ENCODE measurements around the gene ATXN7.

ATXN7 gene, protein sequence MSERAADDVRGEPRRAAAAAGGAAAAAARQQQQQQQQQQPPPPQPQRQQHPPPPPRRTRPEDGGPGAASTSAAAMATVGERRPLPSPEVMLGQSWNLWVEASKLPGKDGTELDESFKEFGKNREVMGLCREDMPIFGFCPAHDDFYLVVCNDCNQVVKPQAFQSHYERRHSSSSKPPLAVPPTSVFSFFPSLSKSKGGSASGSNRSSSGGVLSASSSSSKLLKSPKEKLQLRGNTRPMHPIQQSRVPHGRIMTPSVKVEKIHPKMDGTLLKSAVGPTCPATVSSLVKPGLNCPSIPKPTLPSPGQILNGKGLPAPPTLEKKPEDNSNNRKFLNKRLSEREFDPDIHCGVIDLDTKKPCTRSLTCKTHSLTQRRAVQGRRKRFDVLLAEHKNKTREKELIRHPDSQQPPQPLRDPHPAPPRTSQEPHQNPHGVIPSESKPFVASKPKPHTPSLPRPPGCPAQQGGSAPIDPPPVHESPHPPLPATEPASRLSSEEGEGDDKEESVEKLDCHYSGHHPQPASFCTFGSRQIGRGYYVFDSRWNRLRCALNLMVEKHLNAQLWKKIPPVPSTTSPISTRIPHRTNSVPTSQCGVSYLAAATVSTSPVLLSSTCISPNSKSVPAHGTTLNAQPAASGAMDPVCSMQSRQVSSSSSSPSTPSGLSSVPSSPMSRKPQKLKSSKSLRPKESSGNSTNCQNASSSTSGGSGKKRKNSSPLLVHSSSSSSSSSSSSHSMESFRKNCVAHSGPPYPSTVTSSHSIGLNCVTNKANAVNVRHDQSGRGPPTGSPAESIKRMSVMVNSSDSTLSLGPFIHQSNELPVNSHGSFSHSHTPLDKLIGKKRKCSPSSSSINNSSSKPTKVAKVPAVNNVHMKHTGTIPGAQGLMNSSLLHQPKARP

DNA sequence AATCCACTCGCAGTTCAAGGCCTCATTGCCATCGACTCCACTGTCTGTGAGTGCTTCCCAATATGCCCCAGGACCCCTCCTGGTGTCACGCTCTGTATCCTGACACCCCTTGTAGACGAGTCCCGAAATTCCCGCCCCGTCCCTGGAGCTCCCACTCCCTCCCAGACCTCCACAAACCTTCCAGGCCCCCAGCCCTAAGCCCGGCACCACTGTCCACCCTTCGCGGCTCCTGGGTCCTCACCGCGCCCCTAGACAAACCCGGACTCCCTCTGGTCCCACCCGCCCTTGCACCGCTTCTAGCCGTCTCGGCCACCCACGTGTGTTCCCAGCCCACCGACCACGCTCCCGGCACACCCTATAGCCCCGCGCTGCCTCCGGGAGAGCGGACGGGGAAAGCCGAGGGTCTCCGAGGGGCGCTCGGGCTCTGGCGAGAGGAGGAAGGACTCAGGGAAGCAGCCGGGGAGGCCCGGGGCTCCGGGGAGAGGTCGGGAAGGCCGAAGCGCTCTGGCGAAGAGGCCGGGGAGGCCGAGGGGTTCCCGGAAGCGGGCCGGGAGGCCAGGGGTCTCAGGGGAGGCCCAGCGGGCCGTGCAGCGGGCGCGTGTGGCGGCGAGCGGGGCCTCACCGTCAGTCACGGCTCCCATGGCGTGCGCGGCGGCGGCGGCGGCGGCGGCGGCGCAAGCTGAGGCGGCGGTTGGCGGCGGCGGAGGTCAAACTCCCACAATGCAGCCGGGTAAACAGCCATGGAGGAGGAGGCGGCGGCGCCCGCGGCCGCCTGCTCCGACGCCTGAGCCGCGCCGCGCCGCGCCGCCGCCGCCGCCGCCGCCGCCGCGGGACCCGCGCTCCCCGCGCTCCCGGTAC lies at the start of gene ATXN7, which contains the start of gene THOC7:
Gene ATXN7, plus strand, starts transcription at position 718 of the 858 bp plus-strand sequence. CDS start 48,732 bp downstream, outside the sequence.
Gene THOC7, minus strand, starts transcription at position 656 of the 858 bp plus-strand sequence. Its CDS starts 15 bp downstream, at position 641.
- peak in 3 of 4 experiments; percentile 44 to 62 (median 45) for DNase-seq (ENCODE audit: low read depth in 4 of 4, low spot score in 1 of 4)

DNA sequence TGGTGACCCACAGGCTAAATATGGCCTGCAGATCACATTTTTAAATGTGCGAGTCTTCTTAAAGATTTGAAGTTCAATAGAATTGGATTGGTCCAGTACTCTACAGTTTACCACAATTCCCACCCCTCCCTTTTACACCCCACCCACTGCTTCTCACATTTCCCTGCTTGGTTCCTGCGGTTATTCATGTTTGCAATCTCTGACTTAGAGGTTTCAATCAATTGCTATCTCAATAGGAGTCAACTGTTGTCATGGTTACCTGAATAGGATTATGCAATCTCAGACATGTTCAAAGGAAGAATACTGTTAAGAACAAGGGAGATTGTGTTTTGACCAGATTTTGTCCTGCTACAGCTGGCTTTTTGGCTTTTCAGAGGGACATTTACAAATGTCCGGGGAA lies 49.4 kb upstream of the ATXN7 start:
- no peak for DNase-seq (ENCODE audit: low read depth in 4 of 4, low spot score in 1 of 4)

DNA sequence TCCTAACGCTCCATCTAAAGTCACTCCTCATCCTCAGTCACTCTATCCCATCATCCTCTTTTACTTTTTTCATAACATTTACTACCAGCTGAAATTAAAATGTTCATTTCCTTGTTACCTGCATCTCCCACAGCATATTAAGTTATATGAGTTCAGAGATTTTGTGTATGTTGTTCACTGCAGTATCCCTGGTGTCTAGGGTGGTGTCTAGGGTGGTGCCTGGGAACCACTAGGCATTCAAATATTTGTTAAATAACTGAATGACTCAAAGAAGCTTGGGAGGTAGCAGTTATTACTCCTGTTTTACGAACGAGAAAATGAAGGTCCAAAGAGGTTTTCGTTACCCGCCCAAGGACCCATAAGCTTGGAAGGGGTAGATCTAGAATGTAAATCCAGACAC lies 46.4 kb upstream of the ATXN7 start:
- DNase-seq (ENCODE audit: low read depth in 4 of 4, low spot score in 1 of 4) = no peak

DNA sequence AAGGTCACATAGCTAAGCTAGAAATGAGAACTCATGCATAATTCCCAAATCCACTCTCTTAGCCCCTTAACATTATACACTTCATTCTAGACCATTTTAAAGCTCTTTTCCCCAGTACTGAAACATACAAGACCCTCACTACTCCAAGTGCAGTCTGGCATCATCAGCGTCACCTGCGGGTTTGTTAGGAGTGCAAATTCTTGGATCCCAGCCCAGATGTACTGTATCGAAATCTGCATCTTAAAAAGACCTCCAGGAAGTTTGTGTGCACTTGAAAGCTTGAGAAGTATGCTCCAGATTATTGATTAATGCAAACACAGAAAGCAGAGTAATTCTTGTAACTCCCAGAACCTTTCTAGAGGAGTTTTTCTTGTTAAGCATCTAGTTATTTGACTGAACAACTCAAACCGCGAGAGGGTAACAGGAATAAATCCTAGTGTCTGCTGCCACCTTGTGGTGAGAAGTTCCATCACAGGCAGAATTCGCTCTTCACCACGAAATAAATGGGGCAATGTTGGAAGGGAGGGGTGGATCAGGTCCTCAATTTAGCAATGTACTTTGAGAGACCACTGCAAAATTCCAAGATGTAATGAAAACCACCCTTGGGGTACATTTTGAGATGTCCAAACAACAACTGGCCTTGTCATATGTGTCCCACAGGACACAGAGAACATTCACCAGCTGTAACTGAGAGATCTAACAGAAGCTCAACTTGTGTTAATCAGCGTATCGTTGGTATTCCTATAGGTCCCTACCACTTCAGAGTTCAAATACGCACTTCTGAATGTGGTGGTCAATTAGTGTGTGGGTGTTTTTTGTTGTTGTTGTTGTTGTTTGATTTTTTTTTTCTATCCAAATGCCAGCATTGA lies 45.2 kb upstream of the ATXN7 start:
- peak; percentile 35 to 42 (median 38) for DNase-seq (ENCODE audit: low read depth in 4 of 4, low spot score in 1 of 4)

DNA sequence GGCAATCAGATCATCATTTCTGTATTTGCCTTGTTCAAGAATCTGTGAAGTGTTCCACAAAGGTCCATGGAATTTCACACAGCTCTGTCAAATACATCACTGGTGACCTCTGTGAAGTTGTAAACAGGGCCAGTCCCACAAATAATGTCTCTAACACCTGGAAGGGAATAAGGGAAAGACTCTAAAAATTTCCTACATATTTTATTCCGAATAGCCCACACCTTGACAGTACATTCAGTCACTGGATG lies 44.6 kb upstream of the ATXN7 start, which contains the start of gene C3orf49:
Gene C3orf49, plus strand, starts transcription at position 149 of the 248 bp plus-strand sequence. CDS start 173 bp downstream, outside the sequence.
- DNase-seq (ENCODE audit: low read depth in 4 of 4, low spot score in 1 of 4) = no peak

DNA sequence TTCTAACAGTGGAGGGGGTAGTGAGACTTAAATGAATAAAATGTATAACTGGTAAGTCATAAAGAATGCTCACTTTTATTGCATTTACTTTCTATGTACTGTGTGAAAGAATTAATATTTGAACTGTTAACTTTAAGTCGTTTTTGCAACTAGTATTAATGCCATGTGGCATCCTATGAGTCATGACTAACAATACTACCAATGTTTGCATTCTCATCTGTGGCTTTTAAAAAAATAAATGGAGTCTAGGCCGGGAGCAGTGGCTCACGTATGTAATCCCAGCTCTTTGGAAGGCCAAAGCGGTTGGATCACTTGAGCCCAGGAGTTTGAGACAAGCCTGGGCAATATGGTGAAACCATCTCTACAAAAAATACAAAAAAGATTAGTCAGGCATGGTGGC lies 39.4 kb upstream of the ATXN7 start:
- no peak for DNase-seq (ENCODE audit: low read depth in 4 of 4, low spot score in 1 of 4)

DNA sequence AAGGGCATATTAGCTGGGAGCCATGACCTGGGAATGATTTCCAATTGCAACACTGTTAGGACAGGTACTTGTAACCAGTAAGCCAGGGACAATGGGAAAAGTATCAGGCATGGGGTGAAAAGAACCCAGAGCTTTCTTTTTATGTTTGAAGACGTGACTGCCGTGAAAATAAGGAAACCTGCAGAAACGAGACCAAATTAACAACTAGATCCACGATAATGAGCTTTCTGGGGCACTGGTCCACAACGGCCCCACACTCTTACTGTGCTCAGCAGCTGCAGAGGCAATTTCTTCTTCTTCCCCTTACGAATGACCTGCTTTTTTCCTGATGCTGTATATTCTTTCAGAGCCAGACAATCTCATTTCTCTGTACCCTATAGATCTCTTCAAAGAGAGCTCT lies 33.1 kb upstream of the ATXN7 start:
- no peak for DNase-seq (ENCODE audit: low read depth in 4 of 4, low spot score in 1 of 4)

DNA sequence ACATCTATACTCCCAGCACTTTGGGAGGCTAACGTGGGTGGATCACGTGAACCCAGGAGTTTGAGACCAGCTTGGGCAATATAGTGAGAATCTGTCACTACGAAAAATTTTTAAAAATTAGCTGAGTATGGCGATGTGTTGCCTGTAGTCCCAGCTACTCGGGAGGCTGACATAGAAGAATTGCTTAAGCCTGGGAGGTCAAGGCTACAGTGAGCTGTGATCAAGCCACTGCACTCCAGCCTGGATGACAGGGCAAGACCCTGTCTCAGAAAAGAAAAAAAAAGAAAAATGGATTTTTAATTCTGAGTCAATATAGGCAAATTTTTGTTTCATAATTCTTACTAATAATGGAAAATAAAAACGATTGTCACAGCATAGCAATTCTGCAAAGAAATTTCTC lies 31.3 kb upstream of the ATXN7 start:
- no peak for DNase-seq (ENCODE audit: low read depth in 4 of 4, low spot score in 1 of 4)

DNA sequence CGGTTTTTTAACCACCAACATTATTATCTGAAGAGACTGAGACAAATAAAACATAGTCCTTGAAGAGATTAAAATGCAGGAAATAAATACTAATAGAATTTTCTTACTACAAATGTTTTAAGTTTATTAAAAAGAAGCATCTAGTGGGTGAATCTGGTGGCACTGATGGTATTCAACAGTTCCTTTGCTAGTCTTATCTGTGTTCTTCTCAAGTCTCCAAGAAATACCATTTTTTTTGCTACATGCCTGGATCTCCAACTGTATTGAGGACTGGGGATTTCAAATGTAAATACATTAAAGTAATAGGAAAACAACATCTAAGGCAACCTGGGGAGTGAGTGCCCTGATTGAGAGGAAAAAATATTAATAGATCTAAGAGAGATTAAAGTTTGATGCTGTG lies 22.0 kb upstream of the ATXN7 start:
- DNase-seq (ENCODE audit: low read depth in 4 of 4, low spot score in 1 of 4) = no peak

DNA sequence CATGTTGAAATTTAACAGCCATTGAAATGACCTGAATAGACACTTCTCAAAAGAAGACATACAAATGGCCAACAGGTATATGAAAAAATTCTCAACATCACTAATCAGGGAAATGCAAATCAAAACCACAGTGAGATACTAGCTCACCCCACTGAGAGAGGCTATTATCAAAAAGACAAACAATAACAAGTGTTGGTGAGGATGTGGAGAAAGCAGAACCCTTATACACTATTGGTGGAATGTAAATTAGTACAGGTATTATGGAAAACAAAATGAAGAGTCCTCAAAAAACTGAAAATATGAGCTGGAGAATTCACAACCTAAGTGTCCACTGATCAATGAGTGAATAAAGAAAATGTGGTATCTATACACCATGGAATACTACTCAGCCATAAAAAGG lies 21.5 kb upstream of the ATXN7 start:
- no peak for DNase-seq (ENCODE audit: low read depth in 4 of 4, low spot score in 1 of 4)

DNA sequence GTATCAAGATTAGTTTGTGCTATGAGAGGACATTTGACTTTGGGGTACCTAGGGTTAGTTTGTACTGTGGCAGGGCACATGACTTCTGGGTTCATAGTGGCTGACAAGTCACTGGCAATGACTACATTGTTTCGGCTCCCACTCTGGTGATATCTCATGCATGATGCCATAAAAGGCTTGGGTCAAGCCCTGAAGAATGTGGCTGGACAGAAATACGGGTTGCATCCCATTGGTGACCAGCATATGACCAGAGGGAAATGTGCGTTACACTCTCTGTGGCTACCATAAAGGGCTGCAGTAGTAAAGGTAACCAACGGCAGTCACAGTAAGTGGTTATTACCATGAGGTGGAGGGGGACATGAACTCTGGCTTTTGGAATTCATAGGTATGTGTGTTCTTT lies 18.5 kb upstream of the ATXN7 start:
- no peak for DNase-seq (ENCODE audit: low read depth in 4 of 4, low spot score in 1 of 4)

DNA sequence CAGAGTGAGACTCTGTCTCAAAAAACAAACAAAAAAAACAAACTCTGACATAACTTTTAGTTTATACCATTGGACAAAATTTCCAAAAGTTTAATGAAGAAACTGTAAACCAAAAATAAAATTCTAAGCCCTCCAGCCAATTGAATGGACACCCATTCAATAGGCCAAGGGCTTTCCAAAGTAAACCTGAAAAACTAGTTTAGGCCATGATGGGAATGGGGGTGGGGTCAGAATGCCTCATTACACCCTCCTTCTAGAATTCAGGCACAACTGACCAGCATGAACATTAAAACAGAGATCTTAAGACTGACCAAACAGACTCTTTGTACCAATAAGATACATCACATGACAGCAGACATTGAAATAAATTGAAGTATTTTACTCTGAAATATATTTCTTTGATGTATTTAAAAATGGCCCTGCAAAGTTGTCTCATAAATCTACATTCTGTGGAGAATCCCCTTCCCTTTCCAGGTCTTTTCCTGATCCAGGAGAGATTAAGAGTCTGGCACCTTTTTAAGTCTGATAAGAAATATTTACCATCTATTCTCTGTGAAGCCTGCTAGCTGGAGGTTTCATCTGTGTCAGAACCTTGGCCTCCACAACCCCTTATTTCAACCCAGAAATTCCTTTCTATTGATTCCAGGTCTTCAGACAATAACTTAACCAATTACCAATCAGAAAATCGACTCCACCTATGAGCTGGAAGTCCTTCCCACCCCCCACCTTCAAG lies 15.8 kb upstream of the ATXN7 start:
- no peak for DNase-seq (ENCODE audit: low read depth in 4 of 4, low spot score in 1 of 4)

DNA sequence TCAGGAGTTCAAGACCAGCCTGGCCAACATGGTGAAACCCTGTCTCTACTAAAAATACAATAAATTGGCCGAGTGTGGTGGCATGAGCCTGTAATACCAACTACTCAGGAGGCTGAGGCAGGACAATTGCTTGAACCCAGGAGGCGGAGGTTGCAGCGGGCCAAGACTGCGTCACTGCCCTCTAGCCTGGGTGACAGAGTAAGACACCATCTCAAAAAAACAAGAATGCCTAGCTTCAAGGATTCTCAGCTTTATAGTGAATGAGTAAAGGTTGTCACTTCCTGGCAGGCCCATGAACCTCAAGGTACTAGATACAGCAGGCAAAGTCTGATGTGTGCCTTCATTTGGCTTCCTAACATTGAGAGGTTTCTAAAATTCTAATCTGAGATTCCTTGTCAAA lies 14.5 kb upstream of the ATXN7 start:
- DNase-seq (ENCODE audit: low read depth in 4 of 4, low spot score in 1 of 4) = no peak

DNA sequence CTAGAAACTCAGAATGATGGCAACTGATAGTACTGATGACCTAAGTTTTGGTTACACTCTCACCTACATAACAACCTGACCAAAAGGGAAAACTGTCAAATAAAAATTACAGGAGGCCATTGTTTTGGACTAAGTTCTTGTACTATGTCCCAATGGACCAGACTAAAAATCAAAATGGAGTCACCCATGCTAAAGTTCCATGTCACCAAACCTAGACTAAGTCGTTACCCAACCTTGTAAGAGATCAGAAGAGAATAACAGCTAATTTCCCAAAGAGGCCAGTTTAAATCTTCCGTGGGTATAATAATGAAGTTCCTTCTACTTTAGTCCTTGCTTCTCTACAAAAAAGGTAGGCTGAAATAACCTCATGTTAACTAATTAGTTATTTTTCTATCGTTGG lies 12.4 kb upstream of the ATXN7 start:
- DNase-seq (ENCODE audit: low read depth in 4 of 4, low spot score in 1 of 4) = no peak

DNA sequence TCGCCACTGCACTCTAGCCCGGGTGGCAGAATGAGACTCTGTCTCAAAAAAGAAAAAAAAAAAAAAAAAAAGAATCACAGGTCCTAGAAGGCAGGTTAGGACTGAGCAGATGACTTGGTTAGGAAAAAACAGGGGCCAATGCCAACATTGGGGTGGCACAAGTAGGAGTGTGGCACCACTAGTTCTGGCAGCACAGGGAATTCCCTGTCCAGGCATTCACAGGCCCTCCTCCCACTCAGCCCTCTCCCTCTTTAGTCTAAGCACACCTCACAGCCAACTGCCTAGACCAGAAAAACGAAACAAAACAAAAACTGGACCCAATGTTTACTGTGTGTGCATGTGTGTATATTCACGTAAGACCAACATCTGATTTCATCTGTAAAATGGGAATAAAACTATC lies 10.6 kb upstream of the ATXN7 start:
- DNase-seq (ENCODE audit: low read depth in 4 of 4, low spot score in 1 of 4) = no peak

DNA sequence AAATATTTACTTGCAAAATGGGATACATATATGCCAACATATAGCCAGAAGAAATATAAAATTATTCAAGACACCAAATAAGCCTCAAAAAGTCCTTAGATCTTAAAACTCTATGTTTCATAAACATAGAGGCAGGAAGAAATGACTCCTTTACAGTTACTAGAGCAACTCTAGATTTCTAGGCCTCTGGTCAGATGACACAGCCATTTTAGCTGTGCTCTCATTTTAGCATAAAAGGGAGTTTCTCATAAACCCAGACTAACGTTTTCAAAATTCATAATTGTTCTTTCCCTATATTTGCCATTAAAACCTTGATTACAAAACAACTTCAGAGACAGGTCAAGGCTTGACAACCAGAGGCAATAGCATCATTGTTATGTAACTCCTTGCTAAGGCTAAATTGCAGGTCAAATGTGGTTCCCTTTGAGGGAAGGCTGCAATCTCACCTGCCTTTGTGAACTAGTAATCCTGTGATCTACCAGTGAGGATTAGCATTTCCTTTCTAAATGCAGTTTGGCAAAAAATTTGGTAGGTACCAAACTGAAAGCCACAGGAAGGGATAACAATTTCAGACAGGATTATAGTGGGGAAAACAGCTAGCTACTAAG lies 8.2 kb upstream of the ATXN7 start:
- no peak for DNase-seq (ENCODE audit: low read depth in 4 of 4, low spot score in 1 of 4)

DNA sequence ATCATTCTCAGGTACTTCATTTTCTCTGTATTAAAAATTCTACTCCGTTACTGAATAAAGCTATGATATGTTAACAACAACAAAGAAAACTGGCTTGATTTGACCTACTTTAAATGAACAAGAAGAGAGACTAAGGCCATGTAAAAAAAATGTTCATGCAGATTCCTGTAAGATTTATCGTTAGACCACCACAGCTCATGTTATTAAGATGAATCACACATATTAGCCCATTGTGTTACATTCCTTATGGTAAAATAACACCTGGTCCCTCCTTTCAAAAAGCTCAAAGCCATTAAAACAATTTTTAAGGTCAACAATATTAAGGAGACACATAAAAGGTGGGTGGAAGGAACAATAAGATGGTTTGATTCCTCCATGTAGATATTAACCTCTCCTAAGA lies 6.4 kb upstream of the ATXN7 start:
- no peak for DNase-seq (ENCODE audit: low read depth in 4 of 4, low spot score in 1 of 4)

DNA sequence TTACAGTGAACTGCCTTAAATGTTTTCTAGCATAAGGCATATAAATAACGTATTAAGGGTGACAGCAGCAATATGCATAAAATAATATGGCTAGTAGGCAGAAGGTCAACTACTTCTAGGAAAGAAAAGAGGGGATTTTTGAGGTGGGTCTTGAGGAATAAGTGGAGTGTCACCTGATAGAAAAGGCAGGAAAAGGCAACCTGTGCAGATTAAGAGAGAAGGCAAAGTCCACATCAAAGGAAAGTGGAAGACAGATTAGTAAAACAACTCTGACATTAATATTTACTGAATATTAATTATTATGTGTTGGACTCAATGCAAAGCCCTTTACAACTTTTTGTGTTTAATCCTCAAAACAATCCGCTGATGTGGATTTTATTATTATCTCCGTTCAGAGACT lies 2.9 kb upstream of the ATXN7 start:
- DNase-seq (ENCODE audit: low read depth in 4 of 4, low spot score in 1 of 4) = no peak

DNA sequence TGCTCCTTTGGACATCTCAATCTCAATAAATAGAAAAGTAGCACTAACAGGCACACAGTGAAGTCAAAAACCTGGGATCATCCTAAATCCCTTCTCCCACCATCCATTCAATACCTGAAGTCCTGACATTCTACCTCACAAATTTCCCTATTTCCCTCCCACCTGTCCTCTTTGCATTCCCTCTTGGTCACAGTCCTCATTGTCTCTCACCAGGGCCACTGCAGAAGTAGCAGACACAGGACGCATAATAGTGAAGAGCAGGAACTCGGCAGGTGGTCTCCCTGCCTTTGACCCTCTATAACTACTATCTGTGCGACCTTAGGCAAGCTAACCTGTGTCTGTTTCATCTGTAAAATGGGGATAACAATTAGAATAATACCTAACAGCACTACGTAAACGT lies 2.4 kb upstream of the ATXN7 start:
- DNase-seq (ENCODE audit: low read depth in 4 of 4, low spot score in 1 of 4) = no peak
